WERI-Rb-1 (cell line): ENCODE measurements around the gene TDG.
"Not testable (repeated sequence)": the region's sequence is repeated elsewhere in the genome, so short reads cannot be mapped to it uniquely, and the experiment has no call there.

ENCODE experiments used
- DNase-seq: peaks from one replicate; pipeline ENCODE4 v3.0.0-alpha.2; 2020
- H3K27ac ChIP-seq: fragments of 250-450 bp; sonication (Bioruptor Pico); 2 replicates; pipeline ENCODE4 v1.5.1; 2020; ENCODE audit warnings: mild to moderate bottlenecking, moderate library complexity
- H3K27me3 ChIP-seq: fragments of 250-450 bp; sonication (Bioruptor Pico); 2 replicates; pipeline ENCODE4 v1.5.1; 2021; ENCODE audit warnings: mild to moderate bottlenecking, low read depth, moderate library complexity; ENCODE audit not compliant: insufficient read depth, severe bottlenecking
- H3K36me3 ChIP-seq: fragments of 250-450 bp; sonication (Bioruptor Pico); 2 replicates; pipeline ENCODE4 v1.5.1; 2020; ENCODE audit warnings: mild to moderate bottlenecking, moderate library complexity
- H3K4me3 ChIP-seq: 2 replicates; pipeline ENCODE4 v1.5.1; 2011; ENCODE audit warnings: low read depth, mild to moderate bottlenecking, control low read depth, low read length
- H3K9me3 ChIP-seq: fragments of 250-450 bp; sonication (Bioruptor Pico); 2 replicates; pipeline ENCODE4 v1.5.1; 2021; ENCODE audit warnings: mild to moderate bottlenecking, moderate library complexity; ENCODE audit not compliant: severe bottlenecking
- CTCF ChIP-seq: IDR thresholded peaks from 2 replicates; pipeline ENCODE4 v1.5.1; 2011; ENCODE audit warnings: low read depth, mild to moderate bottlenecking, control low read depth, inconsistent platforms, low read length

TDG gene

GRCh38 chr12:104011253-104011652 lies 45.6 kb downstream of the TDG start:
- Histone ChIP-seq H3K9me3 (no peaks in the 10 kb centered on the region), H3K4me3 (no peak overlapping the region), H3K27me3 (no peaks in the 10 kb centered on the region), H3K27ac (no peak overlapping the region), H3K36me3 (no peaks in the 10 kb centered on the region)
- TF ChIP-seq CTCF: no peak
- DNase-seq: no peak

GRCh38 chr12:104012331-104012730 lies 46.7 kb downstream of the TDG start:
- Histone ChIP-seq H3K9me3 (no peaks in the 10 kb centered on the region), H3K4me3 (no peak overlapping the region), H3K27me3 (no peaks in the 10 kb centered on the region), H3K36me3 (no peaks in the 10 kb centered on the region), H3K27ac (no peak overlapping the region)
- TF ChIP-seq CTCF: no peak
- no peak for DNase-seq

GRCh38 chr12:104021862-104022261 lies 56.2 kb downstream of the TDG start:
- not testable (repeated sequence) for H3K27me3 ChIP-seq, H3K4me3 ChIP-seq, H3K9me3 ChIP-seq, H3K27ac ChIP-seq, H3K36me3 ChIP-seq, DNase-seq

GRCh38 chr12:104022786-104023185 lies 57.1 kb downstream of the TDG start:
- H3K27me3 ChIP-seq: no peaks in the 10 kb centered on the region
- H3K36me3 ChIP-seq: no peaks in the 10 kb centered on the region
- H3K4me3 ChIP-seq: no peak overlapping the region
- no peak for TF ChIP-seq CTCF
- H3K9me3 ChIP-seq: peaks cover 3% of the 10 kb centered on the region
- H3K27ac ChIP-seq: no peak overlapping the region
- no peak for DNase-seq

GRCh38 chr12:104023710-104024109 lies 58.0 kb downstream of the TDG start:
- no peak for DNase-seq
- no peak for TF ChIP-seq CTCF
- Histone ChIP-seq H3K36me3 (no peaks in the 10 kb centered on the region), H3K4me3 (no peak overlapping the region), H3K27ac (no peak overlapping the region), H3K9me3 (peaks cover 3% of the 10 kb centered on the region), H3K27me3 (no peaks in the 10 kb centered on the region)

- H3K27ac ChIP-seq: no peak overlapping the region
- TF ChIP-seq CTCF: no peak
- H3K27me3 ChIP-seq: no peaks in the 10 kb centered on the region
- no peak overlapping the region for H3K4me3 ChIP-seq
- H3K9me3 ChIP-seq: peaks cover 3% of the 10 kb centered on the region
- DNase-seq: no peak
- no peaks in the 10 kb centered on the region for H3K36me3 ChIP-seq
These were observed 58.7 kb downstream of the TDG start for GRCh38 chr12:104024348-104024747.
